Endothelial cell of umbilical vein (primary cell): ENCODE results near the gene SLC5A6.

Source experiments
- EZH2 ChIP-seq: IDR thresholded peaks from 2 replicates; pipeline ENCODE4 v1.6.1; 2012; ENCODE audit warnings: borderline replicate concordance, low read depth, mild to moderate bottlenecking, moderate library complexity, low read length, inconsistent platforms; ENCODE audit not compliant: severe bottlenecking
- JUN ChIP-seq: IDR thresholded peaks from 2 replicates; pipeline ENCODE4 v1.6.1; 2011; ENCODE audit warnings: borderline replicate concordance, low read depth; ENCODE audit not compliant: insufficient read length, insufficient read depth
- POLR2A ChIP-seq: IDR thresholded peaks from 2 replicates; pipeline ENCODE4 v1.6.1; 2012; ENCODE audit warnings: low read depth, mild to moderate bottlenecking, control low read depth, low read length
- POLR2AphosphoS5 ChIP-seq: IDR thresholded peaks from 2 replicates; pipeline ENCODE4 v1.6.1; 2012; ENCODE audit warnings: low read depth, mild to moderate bottlenecking, control low read depth, low read length, moderate library complexity; ENCODE audit not compliant: insufficient read depth
- TF ChIP-seq, protein P1 (sequence below), 2 donors: IDR thresholded peaks; 1 replicate in 1 of 2; 2 replicates in 1 of 2; pipeline ENCODE4 v1.5.1; 2011; ENCODE audit warnings: low read length in 2 of 2, mild to moderate bottlenecking in 2 of 2, moderate library complexity in 2 of 2, control low read depth in 1 of 2, inconsistent platforms in 1 of 2, low read depth in 1 of 2; ENCODE audit not compliant: insufficient read depth in 1 of 2; ENCODE audit errors: extremely low read depth in 1 of 2

DNA sequence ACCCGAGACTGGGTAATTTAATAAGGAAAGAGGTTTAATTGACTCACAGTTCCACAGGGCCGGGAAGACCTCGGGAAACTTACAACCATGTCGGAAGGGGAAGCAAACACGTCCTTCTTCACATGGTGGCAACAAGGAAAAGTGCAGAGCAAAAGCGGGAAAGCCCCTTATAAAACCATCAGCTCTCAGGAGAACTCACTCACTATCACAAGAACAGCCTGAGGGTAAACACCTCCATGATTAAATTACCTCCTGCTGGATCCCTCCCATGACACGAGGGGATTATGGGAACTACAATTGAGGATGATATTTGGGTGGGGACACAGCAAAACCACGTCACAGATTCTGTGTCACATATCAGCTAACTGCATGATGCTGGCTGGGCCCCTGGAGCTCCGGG is 51.9 kb downstream of the SLC5A6 start:
- TF ChIP-seq JUN (no peak), EZH2 (no peak), POLR2A (no peak), POLR2AphosphoS5 (no peak)
- TF ChIP-seq, protein P1, sequence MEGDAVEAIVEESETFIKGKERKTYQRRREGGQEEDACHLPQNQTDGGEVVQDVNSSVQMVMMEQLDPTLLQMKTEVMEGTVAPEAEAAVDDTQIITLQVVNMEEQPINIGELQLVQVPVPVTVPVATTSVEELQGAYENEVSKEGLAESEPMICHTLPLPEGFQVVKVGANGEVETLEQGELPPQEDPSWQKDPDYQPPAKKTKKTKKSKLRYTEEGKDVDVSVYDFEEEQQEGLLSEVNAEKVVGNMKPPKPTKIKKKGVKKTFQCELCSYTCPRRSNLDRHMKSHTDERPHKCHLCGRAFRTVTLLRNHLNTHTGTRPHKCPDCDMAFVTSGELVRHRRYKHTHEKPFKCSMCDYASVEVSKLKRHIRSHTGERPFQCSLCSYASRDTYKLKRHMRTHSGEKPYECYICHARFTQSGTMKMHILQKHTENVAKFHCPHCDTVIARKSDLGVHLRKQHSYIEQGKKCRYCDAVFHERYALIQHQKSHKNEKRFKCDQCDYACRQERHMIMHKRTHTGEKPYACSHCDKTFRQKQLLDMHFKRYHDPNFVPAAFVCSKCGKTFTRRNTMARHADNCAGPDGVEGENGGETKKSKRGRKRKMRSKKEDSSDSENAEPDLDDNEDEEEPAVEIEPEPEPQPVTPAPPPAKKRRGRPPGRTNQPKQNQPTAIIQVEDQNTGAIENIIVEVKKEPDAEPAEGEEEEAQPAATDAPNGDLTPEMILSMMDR (IDR thresholded peaks at IDR 0.05; ENCODE audit: extremely low read depth in 1 of 2, insufficient read depth in 1 of 2, low read depth in 1 of 2, low read length in 2 of 2), result no peak
